Neural cell (in vitro differentiated cells): Measurements from ENCODE around the gene M1AP. TPM values are rescaled to one million over a fixed set of nuclear protein-coding genes. Genes with fewer than 3 reads are reported as not detected.

Experiments used
- H2AFZ ChIP-seq: fragments of 200-600, 300-800 bp; sonication (generic), shearing (Covaris generic); 2 replicates; pipeline ENCODE4 v1.6.0; 2014; ENCODE audit warnings: low read depth, mild to moderate bottlenecking, antibody characterized with exemption, low read length, moderate library complexity
- H3F3A ChIP-seq: fragments of 200-600 bp; shearing (Covaris generic); 2 replicates; pipeline ENCODE4 v1.6.1; 2016; ENCODE audit warnings: mild to moderate bottlenecking, moderate library complexity, mixed read lengths, antibody characterized with exemption, low read length; ENCODE audit not compliant: insufficient read depth, poor library complexity, severe bottlenecking
- H3K27ac ChIP-seq: fragments of 200-600, 300-800 bp; sonication (generic), shearing (Covaris generic); 2 replicates; pipeline ENCODE4 v1.5.1; 2014; ENCODE audit warnings: mild to moderate bottlenecking, low read length, moderate library complexity
- H3K27me3 ChIP-seq: fragments of 300-800, 200-600 bp; sonication (generic), shearing (Covaris generic); 2 replicates; pipeline ENCODE4 v1.6.0; 2014; ENCODE audit warnings: mild to moderate bottlenecking, low read depth, low read length, moderate library complexity; ENCODE audit not compliant: insufficient read depth
- H3K36me3 ChIP-seq: fragments of 300-800, 200-600 bp; sonication (generic), shearing (Covaris generic); 2 replicates; pipeline ENCODE4 v1.5.1; 2014; ENCODE audit warnings: mild to moderate bottlenecking, antibody characterized with exemption, low read length, moderate library complexity; ENCODE audit not compliant: insufficient read depth
- H3K4me2 ChIP-seq: fragments of 300-800, 200-600 bp; sonication (generic), shearing (Covaris generic); 2 replicates; pipeline ENCODE4 v1.6.0; 2014; ENCODE audit warnings: mild to moderate bottlenecking, low read length
- H3K4me3 ChIP-seq: fragments of 300-800, 200-600 bp; sonication (generic), shearing (Covaris generic); 2 replicates; pipeline ENCODE4 v1.5.1; 2014; ENCODE audit warnings: mild to moderate bottlenecking, low read length, moderate library complexity
- H3K79me2 ChIP-seq: fragments of 200-600 bp; shearing (Covaris generic); replicated peaks from 2 replicates; pipeline ENCODE4 v1.6.0; 2014; ENCODE audit warnings: mild to moderate bottlenecking, low read length, moderate library complexity; ENCODE audit not compliant: insufficient read depth
- H3K9ac ChIP-seq: fragments of 300-800, 200-600 bp; sonication (generic), shearing (Covaris generic); 2 replicates; pipeline ENCODE4 v1.6.1; 2016; ENCODE audit warnings: mild to moderate bottlenecking, low read length, mixed read lengths
- H3K9me2 ChIP-seq: fragments of 200-600 bp; shearing (Covaris generic); 2 replicates; pipeline ENCODE4 v1.6.1; 2016; ENCODE audit warnings: mild to moderate bottlenecking, low read length, mixed read lengths; ENCODE audit not compliant: insufficient read depth
- H3K9me3 ChIP-seq: fragments of 200-600, 300-800 bp; sonication (generic), shearing (Covaris generic); 2 replicates; pipeline ENCODE4 v1.6.1; 2016; ENCODE audit warnings: mild to moderate bottlenecking, mixed run types, low read length, moderate library complexity, mixed read lengths
- H4K20me1 ChIP-seq: fragments of 200-600 bp; shearing (Covaris generic); 2 replicates; pipeline ENCODE4 v1.6.1; 2016; ENCODE audit warnings: mild to moderate bottlenecking, mixed run types; ENCODE audit not compliant: insufficient read depth
- CTCF ChIP-seq: fragments of 450-650 bp; IDR thresholded peaks from 2 replicates; pipeline ENCODE4 v1.5.1; 2014; ENCODE audit warnings: antibody characterized with exemption, mild to moderate bottlenecking, moderate library complexity; ENCODE audit not compliant: poor library complexity, severe bottlenecking
- EP300 ChIP-seq: fragments of 450-650 bp; conservative IDR thresholded peaks from 2 replicates; pipeline ENCODE4 v1.6.1; 2014; ENCODE audit warnings: antibody characterized with exemption, mild to moderate bottlenecking, moderate library complexity; ENCODE audit not compliant: poor library complexity, severe bottlenecking
- EZH2 ChIP-seq: fragments of 200-600, 300-800 bp; shearing (Covaris generic), sonication (generic); IDR thresholded peaks from 2 replicates; pipeline ENCODE4 v1.6.1; 2014; ENCODE audit warnings: antibody characterized with exemption, low read length, borderline replicate concordance, mild to moderate bottlenecking; ENCODE audit not compliant: insufficient read depth, poor library complexity, severe bottlenecking
- MXI1 ChIP-seq: fragments of 450-650 bp; conservative IDR thresholded peaks from 2 replicates; pipeline ENCODE4 v1.6.1; 2014; ENCODE audit warnings: antibody characterized with exemption, mild to moderate bottlenecking; ENCODE audit not compliant: poor library complexity, severe bottlenecking
- POLR2AphosphoS5 ChIP-seq: IDR thresholded peaks from 2 replicates; pipeline ENCODE4 v1.6.1; 2012
- RAD21 ChIP-seq: fragments of 450-650 bp; conservative IDR thresholded peaks from 2 replicates; pipeline ENCODE4 v1.6.1; 2014; ENCODE audit warnings: antibody characterized with exemption, mild to moderate bottlenecking, moderate library complexity
- SMC3 ChIP-seq: fragments of 450-650 bp; conservative IDR thresholded peaks from 2 replicates; pipeline ENCODE4 v1.6.1; 2014; ENCODE audit warnings: antibody characterized with exemption, mild to moderate bottlenecking, moderate library complexity; ENCODE audit not compliant: poor library complexity
- TAF1 ChIP-seq: IDR thresholded peaks from 2 replicates; pipeline ENCODE4 v1.6.1; 2012; ENCODE audit warnings: low read depth
- polyA plus RNA-seq: library from polyadenylated mRNA; depleted of rRNA; stranded (reverse); fragments of >200 nt; gene quantifications from 2 replicates; pipeline ENCODE4 v1.2.3, GENCODE V29; 2014
- TF ChIP-seq, protein P1 (sequence below): IDR thresholded peaks from 2 replicates; pipeline ENCODE4 v1.6.1; 2012; ENCODE audit warnings: borderline replicate concordance

The M1AP gene
- polyA plus RNA-seq, 1 donor from 2014 or later: not detected

GRCh38 chr2:74552914-74553811, 95.0 kb downstream of the M1AP start:
- H3K9ac ChIP-seq: peak overlapping the region; percentile 72
- no peaks in the 10 kb centered on the region for H3K9me2 ChIP-seq
- H3K79me2 ChIP-seq: no peaks in the 10 kb centered on the region
- no peaks in the 10 kb centered on the region for H3K36me3 ChIP-seq
- peak overlapping the region; percentile 81 for H3K4me3 ChIP-seq
- H2AFZ ChIP-seq: peak overlapping the region; percentile 79
- peaks cover 47% of the 10 kb centered on the region for H3K27me3 ChIP-seq
- H3K9me3 ChIP-seq: no peaks in the 10 kb centered on the region
- TF ChIP-seq EP300: no peak
- TF ChIP-seq, protein P1, sequence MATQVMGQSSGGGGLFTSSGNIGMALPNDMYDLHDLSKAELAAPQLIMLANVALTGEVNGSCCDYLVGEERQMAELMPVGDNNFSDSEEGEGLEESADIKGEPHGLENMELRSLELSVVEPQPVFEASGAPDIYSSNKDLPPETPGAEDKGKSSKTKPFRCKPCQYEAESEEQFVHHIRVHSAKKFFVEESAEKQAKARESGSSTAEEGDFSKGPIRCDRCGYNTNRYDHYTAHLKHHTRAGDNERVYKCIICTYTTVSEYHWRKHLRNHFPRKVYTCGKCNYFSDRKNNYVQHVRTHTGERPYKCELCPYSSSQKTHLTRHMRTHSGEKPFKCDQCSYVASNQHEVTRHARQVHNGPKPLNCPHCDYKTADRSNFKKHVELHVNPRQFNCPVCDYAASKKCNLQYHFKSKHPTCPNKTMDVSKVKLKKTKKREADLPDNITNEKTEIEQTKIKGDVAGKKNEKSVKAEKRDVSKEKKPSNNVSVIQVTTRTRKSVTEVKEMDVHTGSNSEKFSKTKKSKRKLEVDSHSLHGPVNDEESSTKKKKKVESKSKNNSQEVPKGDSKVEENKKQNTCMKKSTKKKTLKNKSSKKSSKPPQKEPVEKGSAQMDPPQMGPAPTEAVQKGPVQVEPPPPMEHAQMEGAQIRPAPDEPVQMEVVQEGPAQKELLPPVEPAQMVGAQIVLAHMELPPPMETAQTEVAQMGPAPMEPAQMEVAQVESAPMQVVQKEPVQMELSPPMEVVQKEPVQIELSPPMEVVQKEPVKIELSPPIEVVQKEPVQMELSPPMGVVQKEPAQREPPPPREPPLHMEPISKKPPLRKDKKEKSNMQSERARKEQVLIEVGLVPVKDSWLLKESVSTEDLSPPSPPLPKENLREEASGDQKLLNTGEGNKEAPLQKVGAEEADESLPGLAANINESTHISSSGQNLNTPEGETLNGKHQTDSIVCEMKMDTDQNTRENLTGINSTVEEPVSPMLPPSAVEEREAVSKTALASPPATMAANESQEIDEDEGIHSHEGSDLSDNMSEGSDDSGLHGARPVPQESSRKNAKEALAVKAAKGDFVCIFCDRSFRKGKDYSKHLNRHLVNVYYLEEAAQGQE: no peak
- H3K27ac ChIP-seq: peak overlapping the region; percentile 39
- H3F3A ChIP-seq: no peaks in the 10 kb centered on the region
- peak overlapping the region; percentile 48 for H3K4me2 ChIP-seq
- H4K20me1 ChIP-seq: no peaks in the 10 kb centered on the region

DNA sequence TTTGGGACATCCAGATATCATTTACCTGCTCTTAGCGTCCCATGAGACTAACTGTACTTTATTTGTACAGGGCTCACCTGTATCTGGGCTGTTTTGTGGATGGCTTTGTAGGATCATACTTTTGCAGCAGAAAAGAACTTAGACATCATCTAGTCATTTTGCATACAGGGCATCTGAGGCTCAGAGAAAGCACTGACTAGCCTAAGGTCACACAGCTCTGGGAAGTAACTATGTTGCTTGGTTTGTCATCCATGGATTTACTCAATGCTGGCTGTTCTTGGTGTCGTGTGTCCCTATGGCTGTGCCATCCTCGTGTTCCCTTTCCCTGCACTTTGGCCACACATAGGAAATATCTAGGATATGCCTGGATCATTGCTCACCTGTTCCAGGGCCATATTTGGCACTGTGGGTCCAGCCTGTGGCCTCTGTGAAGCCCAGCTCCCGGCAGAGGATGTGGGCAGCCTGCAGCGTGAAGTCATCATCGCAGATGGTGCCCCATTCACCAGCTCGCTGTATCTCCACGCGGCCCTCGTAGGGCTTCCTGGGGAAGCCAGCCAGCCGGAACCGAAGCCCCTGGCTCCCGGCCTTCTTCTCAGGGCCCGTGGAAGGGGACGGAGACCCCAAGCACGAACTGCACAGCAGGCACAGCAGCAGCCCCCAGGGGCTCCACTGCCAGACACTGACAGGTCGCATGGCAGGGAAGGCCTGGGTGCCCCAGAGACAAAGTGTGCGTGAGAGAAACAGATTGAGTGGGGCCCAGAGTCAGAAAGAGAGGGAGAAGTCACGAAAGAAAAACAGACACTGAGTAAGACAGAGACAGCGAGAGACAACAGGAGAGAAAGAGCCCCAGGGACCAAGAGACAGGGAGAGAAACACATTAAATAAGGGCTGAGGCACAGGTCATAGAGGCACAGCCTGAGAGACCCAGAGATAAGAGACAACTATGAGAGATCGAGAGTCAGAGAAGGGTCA, 95.9 kb downstream of the M1AP start:
- Histone ChIP-seq H2AFZ (no peak overlapping the region), H3K9me3 (no peaks in the 10 kb centered on the region), H3K36me3 (no peaks in the 10 kb centered on the region), H3F3A (no peaks in the 10 kb centered on the region), H3K79me2 (no peaks in the 10 kb centered on the region), H3K9me2 (no peaks in the 10 kb centered on the region), H3K27ac (no peak overlapping the region), H3K27me3 (peaks cover 52% of the 10 kb centered on the region), H3K4me2 (peak overlapping the region; percentile 48), H4K20me1 (no peaks in the 10 kb centered on the region), H3K4me3 (peak overlapping the region; percentile 81), H3K9ac (no peak overlapping the region)
- TF ChIP-seq EZH2 (no peak), MXI1 (no peak), POLR2AphosphoS5 (no peak), EP300 (no peak), SMC3 (no peak), TAF1 (no peak), CTCF (no peak), RAD21 (no peak)
- TF ChIP-seq, protein P1: no peak
